Effector memory CD4-positive, alpha-beta T cell (primary cell): Measurements from ENCODE around the gene PARD6G.

ENCODE experiments used
- DNase-seq, 3 donors: peaks; one replicate each; pipeline ENCODE4 v3.0.0-alpha.2; 2020
- H3K27ac ChIP-seq: 2 replicates; pipeline ENCODE4 v1.7.0; 2013; ENCODE audit warnings: mild to moderate bottlenecking, low read length, moderate library complexity; ENCODE audit not compliant: insufficient read depth, poor library complexity, severe bottlenecking
- H3K27me3 ChIP-seq: replicated peaks from 2 replicates; pipeline ENCODE4 v1.7.0; 2013; ENCODE audit warnings: mild to moderate bottlenecking, low read length; ENCODE audit not compliant: insufficient read depth, control insufficient read depth, poor library complexity, severe bottlenecking
- H3K36me3 ChIP-seq: 2 replicates; pipeline ENCODE4 v1.7.0; 2013; ENCODE audit warnings: mild to moderate bottlenecking, low read length, moderate library complexity; ENCODE audit not compliant: control insufficient read depth, insufficient read depth
- H3K4me1 ChIP-seq: 2 replicates; pipeline ENCODE4 v1.7.0; 2013; ENCODE audit warnings: low read length, mild to moderate bottlenecking; ENCODE audit not compliant: control insufficient read depth, insufficient read depth, poor library complexity, severe bottlenecking
- H3K4me3 ChIP-seq: 2 replicates; pipeline ENCODE4 v1.7.0; 2013; ENCODE audit warnings: low read length, low read depth, mild to moderate bottlenecking; ENCODE audit not compliant: insufficient read depth, poor library complexity, severe bottlenecking
- H3K9me3 ChIP-seq: 2 replicates; pipeline ENCODE4 v1.7.0; 2013; ENCODE audit warnings: mild to moderate bottlenecking, low read length, moderate library complexity; ENCODE audit not compliant: control insufficient read depth

PARD6G gene

GRCh38 chr18:80132180-80132812, 115.0 kb downstream of the PARD6G start:
- no peak for DNase-seq
- peaks cover 36% of the 10 kb centered on the region for H3K36me3 ChIP-seq
- no peaks in the 10 kb centered on the region for H3K27me3 ChIP-seq
- H3K27ac ChIP-seq, result no peak overlapping the region
- no peaks in the 10 kb centered on the region for H3K9me3 ChIP-seq
- H3K4me1 ChIP-seq, result no peaks in the 10 kb centered on the region
- no peak overlapping the region for H3K4me3 ChIP-seq

- Histone ChIP-seq H3K36me3 (peaks cover 18% of the 10 kb centered on the region), H3K4me3 (no peak overlapping the region)
- no peak for DNase-seq
Measured at GRCh38 chr18:80130555-80130954, 116.8 kb downstream of the PARD6G start.

GRCh38 chr18:80129672-80130367, 117.5 kb downstream of the PARD6G start:
- H3K4me1 ChIP-seq, result no peaks in the 10 kb centered on the region
- H3K4me3 ChIP-seq, result no peak overlapping the region
- H3K27ac ChIP-seq, result no peak overlapping the region
- peaks cover 15% of the 10 kb centered on the region for H3K36me3 ChIP-seq
- DNase-seq, result no peak
- H3K9me3 ChIP-seq, result no peaks in the 10 kb centered on the region
- no peaks in the 10 kb centered on the region for H3K27me3 ChIP-seq

More at GRCh38 chr18:80130555-80130954, 116.8 kb downstream of the PARD6G start:
- Histone ChIP-seq H3K4me1 (no peaks in the 10 kb centered on the region), H3K9me3 (no peaks in the 10 kb centered on the region), H3K27ac (no peak overlapping the region), H3K27me3 (no peaks in the 10 kb centered on the region)

- H3K27me3 ChIP-seq, result no peaks in the 10 kb centered on the region
- no peak overlapping the region for H3K4me3 ChIP-seq
- H3K27ac ChIP-seq, result no peak overlapping the region
- no peaks in the 10 kb centered on the region for H3K4me1 ChIP-seq
- no peak for DNase-seq
- peaks cover 6% of the 10 kb centered on the region for H3K36me3 ChIP-seq
- no peaks in the 10 kb centered on the region for H3K9me3 ChIP-seq
Measured at GRCh38 chr18:80127635-80128034, 119.7 kb downstream of the PARD6G start.

- Histone ChIP-seq H3K9me3 (no peaks in the 10 kb centered on the region), H3K36me3 (peaks cover 6% of the 10 kb centered on the region), H3K4me1 (no peaks in the 10 kb centered on the region), H3K27me3 (no peaks in the 10 kb centered on the region), H3K4me3 (no peak overlapping the region), H3K27ac (no peak overlapping the region)
- DNase-seq, result no peak
Measured at GRCh38 chr18:80126797-80127196, 120.5 kb downstream of the PARD6G start.

- Histone ChIP-seq H3K4me1 (no peaks in the 10 kb centered on the region), H3K27ac (no peak overlapping the region), H3K27me3 (no peaks in the 10 kb centered on the region), H3K36me3 (peaks cover 10% of the 10 kb centered on the region), H3K4me3 (no peak overlapping the region), H3K9me3 (no peaks in the 10 kb centered on the region)
- no peak for DNase-seq
Measured at GRCh38 chr18:80124131-80124530, 123.2 kb downstream of the PARD6G start.

- H3K4me3 ChIP-seq, result no peak overlapping the region
- H3K27me3 ChIP-seq, result no peaks in the 10 kb centered on the region
- no peak overlapping the region for H3K27ac ChIP-seq
- H3K9me3 ChIP-seq, result no peaks in the 10 kb centered on the region
- no peaks in the 10 kb centered on the region for H3K4me1 ChIP-seq
- no peak for DNase-seq
- peaks cover 10% of the 10 kb centered on the region for H3K36me3 ChIP-seq
Measured at GRCh38 chr18:80120932-80121331, 126.4 kb downstream of the PARD6G start.

- H3K4me3 ChIP-seq, result no peak overlapping the region
- no peaks in the 10 kb centered on the region for H3K9me3 ChIP-seq
- H3K36me3 ChIP-seq, result peaks cover 10% of the 10 kb centered on the region
- no peaks in the 10 kb centered on the region for H3K27me3 ChIP-seq
- no peak for DNase-seq
- no peaks in the 10 kb centered on the region for H3K4me1 ChIP-seq
- H3K27ac ChIP-seq, result no peak overlapping the region
Measured at GRCh38 chr18:80119111-80119510, 128.2 kb downstream of the PARD6G start.

- no peaks in the 10 kb centered on the region for H3K27me3 ChIP-seq
- no peaks in the 10 kb centered on the region for H3K9me3 ChIP-seq
- H3K36me3 ChIP-seq, result peaks cover 8% of the 10 kb centered on the region
- peaks cover 13% of the 10 kb centered on the region for H3K4me1 ChIP-seq
- no peak overlapping the region for H3K4me3 ChIP-seq
- no peak overlapping the region for H3K27ac ChIP-seq
- no peak for DNase-seq
Measured at GRCh38 chr18:80115035-80115434, 132.3 kb downstream of the PARD6G start.

- H3K4me1 ChIP-seq, result peaks cover 16% of the 10 kb centered on the region
- H3K4me3 ChIP-seq, result no peak overlapping the region
- no peak overlapping the region for H3K27ac ChIP-seq
- DNase-seq, result no peak
- H3K27me3 ChIP-seq, result no peaks in the 10 kb centered on the region
- no peaks in the 10 kb centered on the region for H3K9me3 ChIP-seq
- H3K36me3 ChIP-seq, result no peaks in the 10 kb centered on the region
Measured at GRCh38 chr18:80112624-80113248, 134.6 kb downstream of the PARD6G start.
